Ovary (tissue), 3 donors: ENCODE data around the gene CSMD2.

Source experiments
- CTCF ChIP-seq, 3 donors: fragments of 450-650 bp in 2 of 3; fragments of 200-600 bp in 1 of 3; IDR thresholded peaks; one replicate each; pipeline versions ENCODE4 v1.5.1 to v1.8.0; 2016 to 2022; ENCODE audit warnings: antibody characterized with exemption in 3 of 3, mild to moderate bottlenecking in 1 of 3
- EP300 ChIP-seq: sonication (generic); formaldehyde crosslinking; IDR thresholded peaks from one replicate; pipeline ENCODE4 v1.6.1; 2017; ENCODE audit warnings: antibody characterized with exemption
- POLR2A ChIP-seq: fragments of 450-650 bp; IDR thresholded peaks from one replicate; pipeline ENCODE4 v1.6.1; 2017; ENCODE audit warnings: antibody characterized with exemption, mild to moderate bottlenecking, moderate library complexity
- donor health status: DM: no; HTN: no; CAD: no.

- TF ChIP-seq CTCF (IDR thresholded peaks at IDR 0.05) (no peak), POLR2A (no peak), EP300 (no peak)
Measured at GRCh38 chr1:34066981-34067603, 97.9 kb downstream of the CSMD2 start.
